ENCODE results near the gene CDS1.
"Not testable (repeated sequence)": the region's sequence is repeated elsewhere in the genome, so short reads cannot be mapped to it uniquely, and the experiment has no call there.

The CDS1 gene

GRCh38 chr4:84611531-84611930, 28.6 kb downstream of the CDS1 start:
- DNase-seq (ENCODE audit: low spot score): no peak

- no peak for DNase-seq (ENCODE audit: low spot score)
Observed at GRCh38 chr4:84614891-84615290, 32.0 kb downstream of the CDS1 start.

GRCh38 chr4:84615355-84615754, 32.4 kb downstream of the CDS1 start:
- no peak for DNase-seq (ENCODE audit: low spot score)

- no peak for DNase-seq (ENCODE audit: low spot score)
Observed at GRCh38 chr4:84622959-84623358, 40.0 kb downstream of the CDS1 start.

- DNase-seq (ENCODE audit: low spot score): no peak
Observed at GRCh38 chr4:84623661-84624060, 40.7 kb downstream of the CDS1 start.

- DNase-seq (ENCODE audit: low spot score): no peak
Observed at GRCh38 chr4:84626673-84627072, 43.7 kb downstream of the CDS1 start.

GRCh38 chr4:84631573-84631972, 48.6 kb downstream of the CDS1 start:
- DNase-seq (ENCODE audit: low spot score): no peak

- no peak for DNase-seq (ENCODE audit: low spot score)
Observed at GRCh38 chr4:84632092-84632491, 49.2 kb downstream of the CDS1 start.

- no peak for DNase-seq (ENCODE audit: low spot score)
Observed at GRCh38 chr4:84634961-84635360, 52.0 kb downstream of the CDS1 start.

- DNase-seq (ENCODE audit: low spot score): no peak
Observed at GRCh38 chr4:84638092-84638491, 55.2 kb downstream of the CDS1 start.

GRCh38 chr4:84639145-84639544, 56.2 kb downstream of the CDS1 start:
- no peak for DNase-seq (ENCODE audit: low spot score)

GRCh38 chr4:84644087-84644486, 61.2 kb downstream of the CDS1 start:
- DNase-seq (ENCODE audit: low spot score): no peak

- no peak for DNase-seq (ENCODE audit: low spot score)
Observed at GRCh38 chr4:84647312-84647884, 64.5 kb downstream of the CDS1 start.

GRCh38 chr4:84648178-84648577, 65.3 kb downstream of the CDS1 start:
- no peak for DNase-seq (ENCODE audit: low spot score)

GRCh38 chr4:84648863-84649647, 66.1 kb downstream of the CDS1 start:
- DNase-seq (ENCODE audit: low spot score): no peak

GRCh38 chr4:84651499-84651898, 68.6 kb downstream of the CDS1 start:
- no peak for DNase-seq (ENCODE audit: low spot score)

- DNase-seq (ENCODE audit: low spot score): no peak
Observed at GRCh38 chr4:84652478-84652877, 69.6 kb downstream of the CDS1 start.

GRCh38 chr4:84660606-84661005, 77.7 kb downstream of the CDS1 start:
- DNase-seq (ENCODE audit: low spot score): no peak

GRCh38 chr4:84661191-84661939, 78.4 kb downstream of the CDS1 start:
- DNase-seq (ENCODE audit: low spot score): no peak

GRCh38 chr4:84664767-84665166, 81.8 kb downstream of the CDS1 start:
- not testable (repeated sequence) for DNase-seq (ENCODE audit: low spot score)

GRCh38 chr4:84666439-84666838, 83.5 kb downstream of the CDS1 start:
- DNase-seq (ENCODE audit: low spot score): no peak

GRCh38 chr4:84669201-84669600, 86.3 kb downstream of the CDS1 start:
- DNase-seq (ENCODE audit: low spot score): no peak

GRCh38 chr4:84672177-84672576, 89.2 kb downstream of the CDS1 start:
- DNase-seq (ENCODE audit: low spot score): no peak

Measured in CD4-positive, alpha-beta T cell treated with Interleukin-6 at 100 ng/mL for 8 hours (primary cell).